K562 (cell line): Measurements from ENCODE around the gene KAT14. TPM values are rescaled to one million over a fixed set of nuclear protein-coding genes. Genes with fewer than 3 reads are reported as not detected.

Experiments used
- ATAC-seq: fragments of 200-7000 bp; cut with Tn5 transposase; 3 replicates; pipeline ENCODE4 v1.9.1; 2020; ENCODE audit warnings: moderate library complexity
- BruUV-seq: library from RNA; stranded (reverse); fragments of 400-500 nt; replicated peaks from 2 replicates; lab custom pipeline; 2021; lab: Mats Ljungman, UMichigan
- CTCF ChIA-PET: fragments of 300-600 bp; formaldehyde crosslinking; extraction: SDS; loops from one replicate; lab custom pipeline; 2021; ENCODE audit warnings: low intra/inter-chr PET ratio; lab: Yijun Ruan, JAX
- POLR2A ChIA-PET: fragments of 300-600, 350-650 bp; sonication (Branson Sonifier 250); formaldehyde crosslinking; extraction: SDS; loops from one replicate; lab custom pipeline; 2021; ENCODE audit warnings: antibody characterized with exemption, inconsistent platforms; lab: Yijun Ruan, JAX
- DNase-seq, 4 experiments: peaks; one replicate each; pipeline versions ENCODE4 v3.0.0 to v3.0.0-alpha.2; 2011 to 2018; ENCODE audit warnings: low spot score in 3 of 4, mixed read lengths in 3 of 4; ENCODE audit errors: extremely low read depth in 1 of 4
- FAIRE-seq: peaks from 2 replicates; lab custom pipeline; 2011; peaks lifted over from hg19 to GRCh38; lab: Jason Lieb, UNC
- H2AFZ ChIP-seq: 2 replicates; pipeline ENCODE4 v1.6.0; 2011; ENCODE audit warnings: low read depth, low read length, control low read depth, inconsistent platforms
- H3K27ac ChIP-seq: fragments of 200-600 bp; 3 replicates; pipeline ENCODE4 v1.8.0; 2011; ENCODE audit warnings: low read depth, mild to moderate bottlenecking, control low read depth, inconsistent platforms, low read length, moderate library complexity, mixed read lengths; ENCODE audit errors: extremely low read depth
- H3K27me3 ChIP-seq, 2 experiments: fragments of 300-600 bp in 1 of 2; 2 replicates in 1 of 2; 3 replicates in 1 of 2; pipeline versions ENCODE4 v1.6.0 to v1.8.0; 2011; ENCODE audit warnings: inconsistent platforms in 2 of 2, low read length in 2 of 2, mild to moderate bottlenecking in 1 of 2, mixed read lengths in 1 of 2, moderate library complexity in 1 of 2; ENCODE audit not compliant: control insufficient read depth in 2 of 2, insufficient read depth in 2 of 2
- H3K36me3 ChIP-seq: fragments of 300-600 bp; 3 replicates; pipeline ENCODE4 v1.8.0; 2011; ENCODE audit warnings: mild to moderate bottlenecking, low read length, inconsistent platforms; ENCODE audit not compliant: control insufficient read depth, insufficient read depth
- H3K4me1 ChIP-seq, 2 experiments: fragments of 200-600 bp in 1 of 2; replicated peaks in 1 of 2; 2 replicates in 1 of 2; 3 replicates in 1 of 2; pipeline versions ENCODE4 v1.5.1 to v1.8.0; 2011; ENCODE audit warnings: inconsistent platforms in 2 of 2, low read length in 2 of 2, mild to moderate bottlenecking in 1 of 2, mixed read lengths in 1 of 2, moderate library complexity in 1 of 2; ENCODE audit not compliant: control insufficient read depth in 2 of 2, insufficient read depth in 2 of 2
- H3K4me2 ChIP-seq: 2 replicates; pipeline ENCODE4 v1.6.1; 2011; ENCODE audit warnings: low read length, control low read depth, inconsistent platforms, mixed read lengths; ENCODE audit not compliant: insufficient read depth
- H3K4me3 ChIP-seq: fragments of 200-600 bp; sonication (generic), shearing (Covaris generic); 2 replicates; pipeline ENCODE4 v1.5.1; 2016; ENCODE audit warnings: control low read depth, inconsistent platforms
- H3K79me2 ChIP-seq: fragments of 200-600 bp; 3 replicates; pipeline ENCODE4 v1.8.0; 2011; ENCODE audit warnings: low read length, inconsistent platforms; ENCODE audit not compliant: control insufficient read depth, insufficient read depth
- H3K9ac ChIP-seq, 2 experiments: 2 replicates each; pipeline versions ENCODE4 v1.6.0 to v1.6.1; 2011; ENCODE audit warnings: low read depth in 2 of 2, low read length in 2 of 2, control low read depth in 1 of 2, inconsistent platforms in 1 of 2, mild to moderate bottlenecking in 1 of 2, mixed read lengths in 1 of 2; ENCODE audit not compliant: insufficient read depth in 1 of 2
- H3K9me1 ChIP-seq: one replicate; pipeline ENCODE4 v1.6.0; 2011; ENCODE audit warnings: inconsistent platforms, mild to moderate bottlenecking, low read length, moderate library complexity; ENCODE audit not compliant: control insufficient read depth, insufficient read depth
- H3K9me3 ChIP-seq: replicated peaks from 2 replicates; pipeline ENCODE4 v1.5.1; 2011; ENCODE audit warnings: low read depth, low read length, inconsistent platforms; ENCODE audit not compliant: control insufficient read depth, insufficient read depth
- H4K20me1 ChIP-seq: replicated peaks from 2 replicates; pipeline ENCODE4 v1.6.1; 2011; ENCODE audit warnings: low read length, inconsistent platforms, mixed read lengths; ENCODE audit not compliant: control insufficient read depth, insufficient read depth
- BDP1 ChIP-seq: IDR thresholded peaks from 3 replicates; pipeline ENCODE4 v1.6.1; 2011; ENCODE audit not compliant: insufficient read length, insufficient read depth
- BHLHE40 ChIP-seq: IDR thresholded peaks from 2 replicates; pipeline ENCODE4 v1.6.1; 2011; ENCODE audit warnings: low read length, improper control_type of control experiment
- CHD4 ChIP-seq: fragments of 200-600 bp; sonication (generic); IDR thresholded peaks from 3 replicates; pipeline ENCODE4 v1.6.1; 2012; ENCODE audit warnings: low read depth, mild to moderate bottlenecking, mixed read lengths, low read length, inconsistent platforms; ENCODE audit not compliant: insufficient read depth, insufficient replicate concordance, poor library complexity, severe bottlenecking
- ELF4 ChIP-seq: fragments of 450-650 bp; formaldehyde crosslinking; IDR thresholded peaks from 2 replicates; pipeline ENCODE4 v1.4.0; 2022; ENCODE audit warnings: missing genetic modification characterization
- GATAD2B ChIP-seq: fragments of 450-650 bp; IDR thresholded peaks from 2 replicates; pipeline ENCODE4 v1.6.1; 2017; ENCODE audit warnings: mild to moderate bottlenecking, borderline replicate concordance
- GTF2F1 ChIP-seq: IDR thresholded peaks from 2 replicates; pipeline ENCODE4 v1.6.1; 2011; ENCODE audit warnings: low read depth, low read length, improper control_type of control experiment
- KAT8 ChIP-seq: fragments of 450-650 bp; IDR thresholded peaks from 2 replicates; pipeline ENCODE4 v1.6.1; 2016; ENCODE audit warnings: low read depth, mild to moderate bottlenecking
- KDM4B ChIP-seq, 2 experiments: fragments of 450-650 bp in 1 of 2; sonication (generic) in 1 of 2; IDR thresholded peaks; 2 replicates each; pipeline ENCODE4 v1.6.1; 2016 to 2017; ENCODE audit warnings: borderline replicate concordance in 2 of 2, antibody characterized with exemption in 1 of 2, low read depth in 1 of 2, mild to moderate bottlenecking in 1 of 2
- MBD1 ChIP-seq: fragments of 250-450 bp; sonication (Bioruptor Pico); IDR thresholded peaks from 2 replicates; pipeline ENCODE4 v1.8.0; 2022; ENCODE audit warnings: inconsistent platforms
- PHTF2 ChIP-seq: fragments of 250-450 bp; sonication (Bioruptor Pico); IDR thresholded peaks from 2 replicates; pipeline ENCODE4 v1.5.0; 2021; ENCODE audit warnings: mild to moderate bottlenecking
- SUPT5H ChIP-seq: fragments of 450-650 bp; IDR thresholded peaks from 2 replicates; pipeline ENCODE4 v1.6.1; 2016
- TAL1 ChIP-seq: fragments of 450-650 bp; IDR thresholded peaks from 2 replicates; pipeline ENCODE4 v1.6.1; 2016; ENCODE audit warnings: mild to moderate bottlenecking
- ZNF133 ChIP-seq: fragments of 250-450 bp; sonication (Bioruptor Pico); IDR thresholded peaks from 2 replicates; pipeline ENCODE4 v1.4.0; 2020; ENCODE audit warnings: mild to moderate bottlenecking
- ZNF282 ChIP-seq: sonication (generic); formaldehyde crosslinking; IDR thresholded peaks from 2 replicates; pipeline ENCODE4 v1.8.1; 2023; ENCODE audit warnings: missing genetic modification reagents
- ZNF3 ChIP-seq: fragments of 250-450 bp; sonication (Bioruptor Pico); IDR thresholded peaks from 2 replicates; pipeline ENCODE4 v1.5.0; 2021; ENCODE audit warnings: mild to moderate bottlenecking, moderate library complexity
- ZNF511 ChIP-seq: sonication (generic); formaldehyde crosslinking; IDR thresholded peaks from 2 replicates; pipeline ENCODE4 v1.8.0; 2022; ENCODE audit warnings: mild to moderate bottlenecking, missing genetic modification reagents
- ZNF785 ChIP-seq: fragments of 250-450 bp; sonication (Bioruptor Pico); IDR thresholded peaks from 2 replicates; pipeline ENCODE4 v1.4.0; 2020; ENCODE audit warnings: mild to moderate bottlenecking
- ZSCAN32 ChIP-seq: fragments of 450-650 bp; formaldehyde crosslinking; IDR thresholded peaks from 2 replicates; pipeline ENCODE4 v1.4.0; 2020; ENCODE audit warnings: mild to moderate bottlenecking, moderate library complexity
- WGBS: fragments of 100-300 bp; shearing (Covaris generic); methylation state at CpG from one replicate; pipeline ENCODE4 v1.1.6; 2016; ENCODE audit warnings: low coverage, mixed read lengths; ENCODE audit not compliant: insufficient coverage; ENCODE audit errors: missing lambda C conversion rate; 5-methylcytosine and 5-hydroxymethylcytosine counted together
- in situ Hi-C: fragments of 300-500 bp; cut with MboI; formaldehyde crosslinking; loops from 4 replicates; pipeline ENCODE4 v1.15.0; 2018; ENCODE audit warnings: inconsistent platforms, mixed read lengths
- intact Hi-C: fragments of 100-400 bp; cut with micrococcal nuclease; formaldehyde crosslinking; loops from 2 replicates; pipeline ENCODE4 v1.14.2; 2022
- polyA plus RNA-seq, 8 experiments: library from polyadenylated mRNA; depleted of rRNA in 4 of 8; stranded (reverse) in 5 of 8; unstranded in 3 of 8; fragments of >200 nt; fragmentation: Nextera tagmentation in 2 of 8; fragmentation: Illumina TruSeq in 1 of 8; extraction: Ambion mirVana in 2 of 8; extraction: Trizol in 1 of 8; gene quantifications; 2 replicates each; pipeline versions ENCODE4 v1.2.1 to v1.2.3, GENCODE V29; 2011 to 2014; ENCODE audit warnings: inconsistent platforms in 1 of 8, missing spikeins in 1 of 8
- total RNA-seq, 7 experiments: library from RNA; depleted of rRNA in 6 of 7; stranded (reverse); fragments of >200 nt in 6 of 7; fragmentation: Illumina TruSeq in 2 of 7; extraction: Trizol in 2 of 7; gene quantifications; 2 replicates each; pipeline versions ENCODE4 v1.2.1 to v1.2.3, GENCODE V29; 2011 to 2021; ENCODE audit warnings: low replicate concordance in 1 of 7
- TF ChIP-seq, protein P1 (sequence below): fragments of 250-450 bp; sonication (Bioruptor Pico); IDR thresholded peaks from 2 replicates; pipeline ENCODE4 v1.8.0; 2022; ENCODE audit warnings: moderate library complexity, mild to moderate bottlenecking, inconsistent platforms

KAT14 gene
- total and polyA plus RNA-seq, 9 of the 15 experiments (the other 6 are each of a cell fraction or from before 2014, with no cell fraction given): 1.7 to 7.2 (median 5.6) TPM

- TF ChIP-seq, protein P1, sequence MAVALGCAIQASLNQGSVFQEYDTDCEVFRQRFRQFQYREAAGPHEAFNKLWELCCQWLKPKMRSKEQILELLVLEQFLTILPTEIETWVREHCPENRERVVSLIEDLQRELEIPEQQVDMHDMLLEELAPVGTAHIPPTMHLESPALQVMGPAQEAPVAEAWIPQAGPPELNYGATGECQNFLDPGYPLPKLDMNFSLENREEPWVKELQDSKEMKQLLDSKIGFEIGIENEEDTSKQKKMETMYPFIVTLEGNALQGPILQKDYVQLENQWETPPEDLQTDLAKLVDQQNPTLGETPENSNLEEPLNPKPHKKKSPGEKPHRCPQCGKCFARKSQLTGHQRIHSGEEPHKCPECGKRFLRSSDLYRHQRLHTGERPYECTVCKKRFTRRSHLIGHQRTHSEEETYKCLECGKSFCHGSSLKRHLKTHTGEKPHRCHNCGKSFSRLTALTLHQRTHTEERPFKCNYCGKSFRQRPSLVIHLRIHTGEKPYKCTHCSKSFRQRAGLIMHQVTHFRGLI: no peak
- TF ChIP-seq SUPT5H: no peak
- no peak for TF ChIP-seq TAL1
- no peak for TF ChIP-seq ELF4 (CRISPR knock-in tag)
- TF ChIP-seq ZNF511: no peak
These were observed 44.3 kb upstream of the KAT14 start (continued) for GRCh38 chr20:18093388-18093787.

- Histone ChIP-seq H4K20me1 (no peaks in the 10 kb centered on the region), H3K4me2 (no peak overlapping the region), H3K27ac (no peak overlapping the region), H3K9me3 (no peaks in the 10 kb centered on the region), H3K79me2 (no peaks in the 10 kb centered on the region), H2AFZ (no peak overlapping the region), H3K36me3 (no peaks in the 10 kb centered on the region), H3K9me1 (no peaks in the 10 kb centered on the region), H3K4me3 (no peak overlapping the region), H3K27me3 (peaks cover 7 to 38% of the 10 kb centered on the region in 2 experiments; a peak in 4 of 5 replicates), H3K9ac (no peak overlapping the region), H3K4me1 (no peaks in the 10 kb centered on the region; a peak in 2 of 5 replicates)
- no peak for TF ChIP-seq GATAD2B
- no peak for TF ChIP-seq ZNF282 (CRISPR knock-in tag)
- TF ChIP-seq ZSCAN32 (CRISPR knock-in tag): no peak
- TF ChIP-seq BHLHE40: no peak
- no peak for TF ChIP-seq GTF2F1
- no peak for TF ChIP-seq BDP1
- TF ChIP-seq CHD4: no peak
- no peak for TF ChIP-seq MBD1 (CRISPR knock-in tag)
- no peak for TF ChIP-seq ZNF785 (CRISPR knock-in tag)
- no peak for TF ChIP-seq PHTF2 (CRISPR knock-in tag)
- TF ChIP-seq ZNF133 (CRISPR knock-in tag): no peak
- TF ChIP-seq KDM4B (IDR thresholded peaks at IDR 0.05; ENCODE audit: borderline replicate concordance in 2 of 2, low read depth in 1 of 2): no peak
- TF ChIP-seq KAT8: no peak
- TF ChIP-seq ZNF3 (CRISPR knock-in tag): no peak
- no TSS peak for BruUV-seq
- in situ Hi-C loops (no loop called here), intact Hi-C loops (no loop called here)
- POLR2A ChIA-PET: no interaction called here
- WGBS: 0% methylated on average over 5 of the region's 5 CpGs
- no peak for ATAC-seq
- CTCF ChIA-PET: no interaction called here
- no peak for DNase-seq
- no peak for FAIRE-seq
These were observed 43.5 kb upstream of the KAT14 start for GRCh38 chr20:18094191-18094590.
